Astrocyte of the cerebellum (primary cell): ENCODE measurements around the gene BRINP3.

Source experiments
- DNase-seq: peaks from one replicate; pipeline ENCODE4 v3.0.0-alpha.2; 2011; ENCODE audit warnings: low read depth
- H3K4me3 ChIP-seq: 2 replicates; pipeline ENCODE4 v1.5.1; 2011; ENCODE audit warnings: mild to moderate bottlenecking, low read depth, low read length, moderate library complexity
- in situ Hi-C: cut with HindIII; loops from 2 replicates; pipeline ENCODE4 v1.10.0; 2017; ENCODE audit warnings: low sequenced_read_pairs
- TF ChIP-seq, protein P1 (sequence below): IDR thresholded peaks from 2 replicates; pipeline ENCODE4 v1.5.1; 2012; ENCODE audit warnings: low read length, low read depth, moderate library complexity, mild to moderate bottlenecking; ENCODE audit errors: missing control alignments

BRINP3 gene

DNA sequence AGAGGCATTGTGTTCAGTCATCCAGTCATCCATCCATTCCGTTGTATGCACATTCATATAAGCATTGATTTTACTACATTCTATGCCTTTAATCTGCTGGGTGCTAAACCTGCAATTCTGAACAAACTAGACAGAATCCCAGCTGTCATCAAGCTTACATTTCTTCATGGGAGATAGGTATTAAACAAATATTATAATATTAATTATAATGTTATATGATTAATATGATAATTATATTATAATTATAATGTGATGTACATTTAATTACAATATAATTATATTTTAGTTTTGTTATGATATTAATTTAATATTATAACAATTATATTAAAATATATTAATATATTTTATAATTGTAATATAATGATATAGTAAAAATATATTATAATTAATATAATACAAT lies 112.4 kb downstream of the BRINP3 start:
- DNase-seq = no peak
- TF ChIP-seq, protein P1, sequence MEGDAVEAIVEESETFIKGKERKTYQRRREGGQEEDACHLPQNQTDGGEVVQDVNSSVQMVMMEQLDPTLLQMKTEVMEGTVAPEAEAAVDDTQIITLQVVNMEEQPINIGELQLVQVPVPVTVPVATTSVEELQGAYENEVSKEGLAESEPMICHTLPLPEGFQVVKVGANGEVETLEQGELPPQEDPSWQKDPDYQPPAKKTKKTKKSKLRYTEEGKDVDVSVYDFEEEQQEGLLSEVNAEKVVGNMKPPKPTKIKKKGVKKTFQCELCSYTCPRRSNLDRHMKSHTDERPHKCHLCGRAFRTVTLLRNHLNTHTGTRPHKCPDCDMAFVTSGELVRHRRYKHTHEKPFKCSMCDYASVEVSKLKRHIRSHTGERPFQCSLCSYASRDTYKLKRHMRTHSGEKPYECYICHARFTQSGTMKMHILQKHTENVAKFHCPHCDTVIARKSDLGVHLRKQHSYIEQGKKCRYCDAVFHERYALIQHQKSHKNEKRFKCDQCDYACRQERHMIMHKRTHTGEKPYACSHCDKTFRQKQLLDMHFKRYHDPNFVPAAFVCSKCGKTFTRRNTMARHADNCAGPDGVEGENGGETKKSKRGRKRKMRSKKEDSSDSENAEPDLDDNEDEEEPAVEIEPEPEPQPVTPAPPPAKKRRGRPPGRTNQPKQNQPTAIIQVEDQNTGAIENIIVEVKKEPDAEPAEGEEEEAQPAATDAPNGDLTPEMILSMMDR = no peak
- H3K4me3 ChIP-seq = no peak overlapping the region
- in situ Hi-C loops = no loop called here

DNA sequence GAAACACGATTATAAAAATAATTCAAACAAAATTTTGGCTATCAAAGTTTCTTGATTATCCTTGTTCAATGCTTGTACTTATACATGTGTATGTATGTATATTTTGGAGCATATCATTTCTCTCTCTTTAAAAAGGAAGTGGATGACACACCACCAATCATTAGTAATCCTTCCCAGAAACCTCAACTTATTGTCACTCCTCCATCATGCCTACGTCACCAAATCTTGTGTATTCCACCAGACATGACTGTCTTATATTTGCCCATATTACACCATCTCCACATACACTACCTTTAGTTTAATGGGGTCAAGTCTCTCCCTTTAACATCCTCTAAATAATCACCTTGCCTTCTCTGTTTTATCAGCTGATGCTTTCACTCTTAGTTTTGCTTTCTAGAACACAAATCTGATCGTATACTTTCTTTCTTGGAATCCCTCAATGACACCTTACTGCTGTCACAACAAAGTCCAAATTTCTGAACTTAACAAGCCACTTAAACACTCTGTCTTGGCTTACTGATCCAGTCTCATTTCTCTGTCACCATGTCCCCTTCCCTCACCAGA lies 124.0 kb downstream of the BRINP3 start:
- in situ Hi-C loops = no loop called here
- no peak overlapping the region for H3K4me3 ChIP-seq
- DNase-seq = no peak
- TF ChIP-seq, protein P1 = no peak

DNA sequence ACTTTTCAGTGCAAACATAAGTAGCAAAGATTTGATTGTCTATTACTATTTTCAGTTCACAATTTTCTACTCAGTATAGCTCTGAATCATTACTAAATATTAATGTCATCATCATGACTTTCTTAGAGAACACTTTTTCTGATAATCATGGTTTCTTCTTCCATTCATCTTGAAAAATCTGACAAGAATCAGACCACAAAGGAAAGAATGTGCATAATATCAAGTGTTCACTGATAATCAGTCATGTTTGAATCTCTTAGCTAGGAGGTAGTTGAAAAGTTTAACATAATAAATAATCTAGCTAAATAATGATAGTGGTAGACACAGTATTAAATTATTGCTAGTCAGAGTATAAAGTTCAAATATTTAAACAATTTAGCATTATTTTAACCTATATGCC lies 133.2 kb downstream of the BRINP3 start:
- H3K4me3 ChIP-seq = no peak overlapping the region
- no peak for DNase-seq
- in situ Hi-C loops = no loop called here
- TF ChIP-seq, protein P1 = no peak

DNA sequence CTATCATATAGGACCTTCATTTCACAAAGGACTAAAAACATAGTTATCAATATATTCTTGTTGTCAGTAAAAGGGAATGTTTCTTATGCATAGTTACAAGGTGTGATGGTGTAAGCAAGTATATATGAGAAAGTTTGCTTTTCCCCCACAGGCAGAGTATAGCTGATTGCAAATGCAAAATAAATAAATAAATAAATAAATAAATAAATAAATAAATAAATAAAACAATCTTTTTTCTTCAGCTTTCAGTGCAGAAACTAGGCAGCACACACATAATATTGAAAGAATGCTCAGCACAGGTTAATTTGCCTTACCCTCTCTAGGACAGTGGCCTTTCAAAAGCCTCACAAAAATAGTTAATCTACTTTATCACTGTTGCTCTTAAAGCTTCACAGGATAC lies 138.8 kb downstream of the BRINP3 start:
- TF ChIP-seq, protein P1 = no peak
- no peak overlapping the region for H3K4me3 ChIP-seq
- in situ Hi-C loops = no loop called here
- no peak for DNase-seq

DNA sequence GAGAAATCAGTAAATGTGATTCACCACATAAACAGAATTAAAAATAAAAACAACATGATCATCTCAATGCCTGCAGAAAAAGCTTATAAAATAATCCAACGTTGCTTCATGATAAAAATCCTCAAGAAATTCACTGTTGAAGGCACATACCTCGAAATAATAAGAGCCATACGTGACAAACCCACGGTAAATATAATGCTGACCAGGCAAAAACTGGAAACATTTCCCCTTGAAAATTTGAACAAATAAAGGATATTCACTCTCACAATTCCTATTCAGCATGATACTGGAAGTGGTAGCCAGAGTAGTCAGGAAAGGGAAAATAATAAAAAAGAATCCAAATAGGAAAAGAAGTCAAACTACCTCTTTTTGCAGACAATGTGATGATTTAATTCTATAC lies 148.8 kb downstream of the BRINP3 start:
- H3K4me3 ChIP-seq = no peak overlapping the region
- no peak for DNase-seq
- TF ChIP-seq, protein P1 = no peak
- in situ Hi-C loops = no loop called here

DNA sequence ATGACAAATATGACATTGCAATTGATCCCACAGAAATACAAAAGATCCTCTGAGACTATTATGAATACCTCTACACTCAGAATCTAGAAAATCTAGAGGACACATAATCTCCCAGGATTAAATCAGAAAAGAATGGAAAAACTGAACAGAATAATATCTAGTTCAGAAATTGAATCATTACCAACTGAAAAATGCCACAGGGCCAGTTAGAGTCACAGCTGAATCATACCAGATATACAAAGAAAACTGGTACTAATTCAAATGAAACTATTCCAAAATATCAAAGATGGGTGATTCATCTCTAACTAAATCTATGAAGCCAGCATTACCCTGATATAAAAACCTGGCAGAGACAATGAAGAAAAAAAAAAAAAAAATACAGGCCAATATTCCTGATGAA lies 149.3 kb downstream of the BRINP3 start:
- in situ Hi-C loops = no loop called here
- H3K4me3 ChIP-seq = no peak overlapping the region
- TF ChIP-seq, protein P1 = no peak
- peak; percentile 2 for DNase-seq

DNA sequence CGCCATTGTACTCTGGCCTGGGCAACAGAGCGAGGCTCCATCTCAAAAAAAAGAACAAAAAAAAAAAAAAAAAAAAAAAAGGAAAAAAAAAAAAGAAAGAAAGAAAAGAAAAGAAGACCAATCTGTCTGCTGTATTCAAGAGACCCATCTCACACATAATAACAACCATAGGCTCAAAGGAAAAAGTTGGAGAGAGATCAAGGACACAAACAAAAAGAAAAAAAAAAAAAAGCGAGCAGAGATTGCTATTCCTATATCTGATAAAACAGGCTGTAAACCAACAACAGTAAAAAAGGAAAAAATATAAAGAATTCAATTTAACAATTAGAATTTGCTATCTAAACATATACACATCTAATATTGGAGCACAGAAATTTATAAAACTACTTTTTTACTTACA lies 150.4 kb downstream of the BRINP3 start:
- TF ChIP-seq, protein P1 = no peak
- DNase-seq = no peak
- no peak overlapping the region for H3K4me3 ChIP-seq
- in situ Hi-C loops = no loop called here
